NB4 (cell line): Measurements from ENCODE around the gene OPCML.

Source experiments
- CTCF ChIP-seq: IDR thresholded peaks from one replicate; pipeline ENCODE4 v1.5.1; 2012; ENCODE audit warnings: low read depth, low read length
- MYC ChIP-seq: IDR thresholded peaks from 2 replicates; pipeline ENCODE4 v1.6.1; 2011; ENCODE audit warnings: low read depth, low read length
- POLR2A ChIP-seq: IDR thresholded peaks from 2 replicates; pipeline ENCODE4 v1.6.1; 2011; ENCODE audit warnings: mild to moderate bottlenecking; ENCODE audit not compliant: insufficient read length; ENCODE audit errors: extremely low read depth
- TF ChIP-seq, protein P1 (sequence below): IDR thresholded peaks from 2 replicates; pipeline ENCODE4 v1.6.1; 2011; ENCODE audit warnings: low read depth, low read length

GRCh38 chr11:133137939-133138338 lies 394.4 kb downstream of the OPCML start:
- TF ChIP-seq CTCF (no peak), POLR2A (no peak), MYC (no peak)
- TF ChIP-seq, protein P1, sequence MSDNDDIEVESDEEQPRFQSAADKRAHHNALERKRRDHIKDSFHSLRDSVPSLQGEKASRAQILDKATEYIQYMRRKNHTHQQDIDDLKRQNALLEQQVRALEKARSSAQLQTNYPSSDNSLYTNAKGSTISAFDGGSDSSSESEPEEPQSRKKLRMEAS, result no peak
